Activated CD4-positive, alpha-beta T cell treated with anti-CD3 and anti-CD28 coated beads, Interleukin-2, amount 50 U/mL, for 24 hours (primary cell): ENCODE measurements around the gene PLCE1.
"Not testable (repeated sequence)": the region's sequence is repeated elsewhere in the genome, so short reads cannot be mapped to it uniquely, and the experiment has no call there.

Experiments used
- DNase-seq, 2 donors: peaks; one replicate each; pipeline ENCODE4 v3.0.0-alpha.2; 2020; ENCODE audit warnings: low read depth in 1 of 2, low spot score in 1 of 2

Gene PLCE1

DNA sequence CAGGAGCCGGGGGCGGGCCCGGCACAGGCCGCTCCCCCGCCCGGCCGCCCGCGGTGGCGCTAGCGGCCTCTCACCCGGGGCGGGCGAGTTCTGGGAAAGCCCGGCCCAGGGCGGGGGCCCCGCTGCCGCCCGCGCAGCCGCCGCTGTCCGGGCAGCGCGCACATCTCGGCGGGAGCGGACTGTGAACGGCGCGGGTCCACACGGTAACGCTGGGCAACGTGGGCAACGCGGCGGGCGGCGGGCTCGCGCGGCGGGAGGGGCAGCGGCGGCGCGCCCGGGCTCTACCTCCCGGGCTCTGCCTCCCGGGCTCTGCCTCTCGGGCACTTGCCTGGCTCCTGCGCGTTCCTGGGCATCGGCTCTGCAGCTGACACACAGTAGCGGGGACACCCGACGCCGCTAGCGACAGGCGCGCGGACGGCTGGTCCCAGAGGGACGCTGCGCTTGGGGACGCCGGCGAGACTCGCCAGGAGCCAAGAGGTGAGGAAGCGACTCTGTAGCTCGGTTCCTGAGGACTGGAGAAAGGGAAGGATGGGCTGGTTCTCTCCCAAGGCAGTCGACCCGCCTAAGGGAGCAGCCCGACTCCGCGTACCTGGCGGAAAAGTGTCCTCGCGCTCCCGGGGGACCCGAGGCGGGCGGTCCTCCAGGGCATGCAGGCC, at the start of gene PLCE1:
PLCE1 (plus strand) TSS at position 150 of the 656 bp plus-strand sequence. CDS start 37,116 bp downstream, outside the sequence.
- DNase-seq, result no peak

DNA sequence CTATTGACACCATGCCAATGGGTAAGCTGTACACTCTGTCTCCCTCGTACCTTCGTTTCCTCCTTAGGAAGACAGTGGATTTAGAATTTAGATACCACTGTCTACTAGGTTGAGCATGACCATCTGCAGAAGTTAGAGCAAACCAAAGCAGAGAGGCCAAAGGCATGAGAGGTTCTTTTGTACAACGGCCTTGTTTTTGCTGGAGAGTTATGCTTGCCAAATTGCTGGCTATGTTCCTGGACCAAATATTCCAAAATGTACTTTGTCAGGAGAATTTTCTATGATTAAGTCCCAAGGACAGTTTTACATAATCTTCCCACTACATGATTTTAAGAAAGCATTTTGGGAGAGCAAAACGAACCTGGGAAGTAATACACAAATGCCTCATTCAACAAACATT, 47.9 kb upstream of the PLCE1 start:
- DNase-seq, result no peak

DNA sequence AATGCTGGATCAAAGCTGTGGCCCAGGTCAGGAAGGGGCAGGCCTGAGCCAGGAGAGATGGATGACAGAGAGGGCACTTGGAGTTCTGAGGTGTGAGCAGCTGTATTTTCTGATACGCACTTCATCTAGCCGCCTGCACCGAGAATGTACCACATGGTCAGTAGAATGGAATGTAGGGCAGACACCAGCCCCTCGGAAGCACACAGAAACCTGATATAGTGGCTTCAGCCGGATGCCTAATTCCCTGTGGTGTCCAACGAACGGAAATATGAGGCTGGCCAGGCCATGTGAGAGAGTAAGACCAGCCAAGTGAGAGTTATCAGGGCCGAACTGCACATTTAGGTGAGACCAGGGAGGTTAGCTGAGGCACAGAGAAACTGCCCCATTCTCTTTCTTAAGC, 46.7 kb upstream of the PLCE1 start:
- no peak for DNase-seq

DNA sequence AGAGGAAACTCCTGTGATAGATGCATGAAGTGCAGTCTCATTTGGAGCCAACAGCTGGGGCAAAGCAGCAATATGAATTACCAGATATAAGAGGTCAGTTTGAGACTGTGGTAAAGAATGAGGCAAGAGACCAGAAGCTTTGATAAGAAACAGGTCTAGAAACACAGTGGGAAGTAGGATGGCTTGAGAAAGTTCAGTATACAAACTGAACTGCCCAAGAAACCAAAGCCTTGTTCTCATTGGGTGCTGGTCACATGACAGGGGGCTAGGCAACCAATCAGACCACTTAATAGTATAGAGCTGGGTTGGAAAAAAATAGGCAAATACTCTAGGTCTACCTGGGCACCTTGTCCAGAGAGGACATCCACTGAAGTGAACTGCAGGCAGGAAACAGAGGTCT, 46.2 kb upstream of the PLCE1 start:
- DNase-seq, result no peak

DNA sequence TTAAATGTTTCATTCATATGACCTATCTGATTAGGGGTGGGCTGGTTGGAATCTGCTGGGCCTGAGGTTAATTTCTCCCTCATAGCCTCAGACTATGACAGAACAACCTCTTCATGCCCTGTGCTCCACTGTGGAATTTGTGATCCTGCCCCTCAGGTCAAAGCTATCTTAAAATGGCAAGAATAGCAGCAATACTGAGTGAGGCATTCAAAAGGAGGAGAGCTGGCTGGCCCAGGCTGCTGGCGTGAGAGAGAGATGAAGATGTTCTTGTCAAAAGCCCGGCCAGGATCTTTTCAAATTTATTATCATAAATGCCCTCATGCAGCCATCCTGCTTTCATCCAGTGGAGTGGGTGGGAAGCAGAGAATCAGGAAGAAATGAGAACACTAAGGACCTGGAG, 41.8 kb upstream of the PLCE1 start:
- no peak for DNase-seq

DNA sequence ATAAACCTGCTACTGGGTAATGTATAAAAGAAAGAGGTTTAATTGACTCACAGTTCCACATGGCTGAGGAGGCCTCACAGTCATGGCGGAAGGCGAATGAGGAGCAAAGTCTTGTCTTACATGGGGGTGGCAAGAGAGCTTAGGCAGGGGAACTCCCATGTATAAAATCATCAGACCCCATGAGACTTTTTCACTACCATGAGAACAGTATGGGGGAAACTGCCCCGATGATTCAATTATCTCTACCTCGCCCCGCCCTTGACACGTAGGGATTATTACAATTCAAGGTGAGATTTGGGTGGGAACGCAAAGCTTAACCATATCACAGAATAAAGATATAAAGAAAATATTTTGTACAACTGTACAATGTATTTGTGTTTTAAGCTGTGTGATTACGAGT, 39.4 kb upstream of the PLCE1 start:
- no peak for DNase-seq

DNA sequence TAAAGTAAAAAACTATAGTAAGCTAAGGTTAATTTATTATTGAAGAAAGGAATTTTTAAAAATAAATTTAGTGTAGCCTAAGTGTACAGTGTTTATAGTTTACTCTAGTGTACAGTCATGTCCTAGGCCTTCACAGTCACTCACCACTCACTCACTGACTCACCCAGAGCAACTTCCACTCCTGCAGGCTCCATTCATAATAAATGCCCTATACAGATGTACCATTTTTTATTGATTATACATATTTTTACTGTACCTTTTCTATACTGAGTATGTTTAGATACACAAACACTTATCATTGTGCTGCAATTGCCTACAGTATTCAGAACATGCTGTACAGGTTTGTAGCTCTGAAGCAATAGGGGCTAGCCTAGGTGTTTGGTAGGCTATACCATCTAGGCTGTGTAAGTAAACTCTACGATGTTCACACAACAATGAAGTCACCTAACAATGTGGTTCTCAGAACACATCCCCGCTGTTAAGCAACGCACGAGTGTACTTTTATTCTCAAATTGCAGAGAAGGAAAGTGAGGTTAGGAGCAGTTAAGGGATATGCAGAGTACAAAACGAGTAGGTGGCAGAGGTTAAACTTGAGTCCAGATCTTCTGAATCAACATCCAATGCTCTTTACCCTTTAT, 38.9 kb upstream of the PLCE1 start:
- no peak for DNase-seq

DNA sequence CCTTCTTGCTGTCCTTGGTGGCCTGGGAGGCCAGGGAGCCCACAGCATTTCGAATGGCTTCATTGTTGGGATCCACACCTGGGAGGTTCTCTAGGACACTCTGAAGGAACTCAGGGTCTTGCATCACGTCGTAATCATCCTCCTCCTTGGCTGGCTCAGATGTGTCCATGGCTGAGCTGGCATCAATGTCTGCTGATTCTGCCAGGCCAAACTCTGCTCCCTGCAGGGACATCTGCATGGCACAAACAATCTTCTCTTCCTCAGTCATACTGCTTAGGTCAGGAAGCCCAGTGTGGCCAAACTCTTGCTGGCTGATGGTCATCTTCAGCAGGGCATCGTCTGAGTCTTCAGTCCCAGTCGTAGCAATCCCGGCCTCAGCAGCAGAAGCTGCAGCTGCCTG, 34.9 kb upstream of the PLCE1 start:
- no peak for DNase-seq

DNA sequence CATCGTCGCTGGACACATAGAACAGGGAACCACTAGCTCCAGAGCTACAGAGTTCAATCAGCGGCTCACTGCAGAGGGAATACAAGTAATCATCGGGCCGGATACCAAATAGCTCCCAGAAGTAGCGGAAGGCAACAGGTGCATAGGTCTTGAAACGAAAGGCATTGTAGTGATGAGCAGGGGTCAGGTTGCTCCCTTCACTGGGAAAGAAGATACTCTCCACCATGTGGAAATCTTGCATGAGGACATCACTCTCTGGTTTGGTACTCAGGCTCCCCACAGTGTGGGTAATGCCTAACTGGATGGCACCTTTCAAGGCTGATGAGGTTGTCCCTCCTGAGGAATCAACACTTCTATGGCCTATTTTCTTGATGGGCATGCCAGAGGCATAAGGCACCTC, 32.7 kb upstream of the PLCE1 start:
- not testable (repeated sequence) for DNase-seq

DNA sequence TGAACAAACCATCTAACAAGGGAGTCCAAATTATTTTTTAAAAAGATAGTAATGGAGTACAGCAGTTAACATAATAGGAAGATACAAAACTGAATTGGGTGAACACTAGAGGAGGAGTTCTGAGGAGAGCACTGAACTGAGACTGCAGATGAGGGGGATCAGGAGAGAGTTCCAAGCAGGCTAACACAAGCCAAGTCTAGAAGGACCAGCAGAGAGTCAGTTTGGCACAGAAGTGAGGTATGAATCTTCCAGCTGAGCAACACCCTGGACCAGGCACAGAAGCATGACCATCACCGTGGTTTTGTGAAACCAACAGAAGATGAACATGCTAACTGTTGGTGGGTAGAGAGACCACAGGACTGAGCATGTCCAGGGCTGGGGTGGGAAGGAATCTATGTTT, 30.8 kb upstream of the PLCE1 start:
- DNase-seq, result no peak

DNA sequence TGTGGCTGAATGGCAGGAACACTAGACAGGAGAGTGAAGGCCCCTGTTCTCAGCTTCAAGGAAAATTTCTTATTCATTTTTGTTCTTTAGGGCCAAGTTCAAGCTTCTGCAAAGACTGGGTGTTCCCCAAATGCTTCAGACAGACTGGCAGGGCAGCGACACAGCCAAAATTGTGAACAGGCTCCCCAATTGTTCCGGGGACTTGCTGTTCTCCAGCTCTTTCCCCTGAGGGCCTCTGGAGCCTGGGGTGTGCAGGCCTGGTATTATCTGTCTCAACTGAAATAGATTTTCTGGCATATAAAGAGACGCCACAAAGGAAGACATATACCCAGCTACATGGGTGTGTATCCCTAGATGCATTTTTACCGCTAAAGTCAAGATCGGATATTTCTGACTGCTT, 30.3 kb upstream of the PLCE1 start:
- no peak for DNase-seq

DNA sequence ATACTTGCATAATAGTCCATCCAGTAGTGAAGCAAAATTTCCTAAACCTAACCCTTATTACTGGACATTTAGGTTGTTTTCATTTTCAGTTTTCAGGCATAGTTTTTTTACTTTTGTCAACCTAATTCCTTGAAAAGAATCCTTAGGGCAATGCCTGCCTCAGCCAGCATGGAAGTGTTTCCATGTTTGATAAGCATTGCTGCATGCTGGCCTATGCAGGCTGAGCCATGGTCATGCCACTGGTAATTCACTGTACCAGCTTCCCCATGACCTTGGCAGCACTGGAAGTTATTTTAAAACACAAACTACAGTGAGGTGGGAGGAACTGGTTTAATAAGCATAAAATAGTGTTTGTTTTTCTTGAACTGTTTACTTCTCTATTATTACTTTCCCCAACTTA, 27.8 kb upstream of the PLCE1 start:
- DNase-seq, result no peak

DNA sequence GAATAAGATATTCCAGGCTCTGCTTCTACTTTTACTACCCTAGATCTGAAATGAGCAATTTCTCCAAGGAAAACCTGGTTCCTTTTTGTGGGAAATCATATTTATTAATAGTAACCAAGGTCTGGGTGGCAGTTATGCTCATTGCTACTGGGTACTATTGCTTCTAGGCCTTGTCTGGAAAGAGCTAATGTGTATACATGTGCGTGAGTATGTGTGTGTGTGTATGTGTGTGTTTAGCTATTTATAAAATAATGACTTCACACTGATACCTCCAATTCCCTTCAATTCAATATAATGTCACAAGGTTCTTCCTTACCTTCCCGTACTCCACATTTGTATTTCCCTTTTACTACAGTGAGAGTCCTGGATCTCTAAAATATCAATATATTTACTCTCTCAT, 26.0 kb upstream of the PLCE1 start:
- no peak for DNase-seq

DNA sequence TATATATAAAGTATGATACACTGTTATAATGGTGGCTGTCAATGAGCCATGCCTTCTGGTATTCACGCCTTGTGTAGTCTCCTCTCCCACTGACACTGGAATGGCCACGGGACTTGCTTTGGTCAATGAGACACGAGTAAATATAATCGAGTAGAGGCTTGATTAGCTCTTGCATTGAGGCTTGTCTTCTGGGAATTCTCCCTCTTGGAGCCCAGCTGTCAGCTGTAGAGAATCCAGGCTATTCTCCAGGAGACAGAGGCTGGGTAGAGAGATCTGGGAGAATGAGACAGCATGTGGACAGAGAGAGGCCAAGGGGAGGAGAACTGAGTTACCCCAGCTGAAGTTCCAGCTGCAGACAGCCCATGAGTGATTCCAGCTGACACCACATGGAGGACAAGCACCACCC, 25.2 kb upstream of the PLCE1 start:
- DNase-seq, result no peak

DNA sequence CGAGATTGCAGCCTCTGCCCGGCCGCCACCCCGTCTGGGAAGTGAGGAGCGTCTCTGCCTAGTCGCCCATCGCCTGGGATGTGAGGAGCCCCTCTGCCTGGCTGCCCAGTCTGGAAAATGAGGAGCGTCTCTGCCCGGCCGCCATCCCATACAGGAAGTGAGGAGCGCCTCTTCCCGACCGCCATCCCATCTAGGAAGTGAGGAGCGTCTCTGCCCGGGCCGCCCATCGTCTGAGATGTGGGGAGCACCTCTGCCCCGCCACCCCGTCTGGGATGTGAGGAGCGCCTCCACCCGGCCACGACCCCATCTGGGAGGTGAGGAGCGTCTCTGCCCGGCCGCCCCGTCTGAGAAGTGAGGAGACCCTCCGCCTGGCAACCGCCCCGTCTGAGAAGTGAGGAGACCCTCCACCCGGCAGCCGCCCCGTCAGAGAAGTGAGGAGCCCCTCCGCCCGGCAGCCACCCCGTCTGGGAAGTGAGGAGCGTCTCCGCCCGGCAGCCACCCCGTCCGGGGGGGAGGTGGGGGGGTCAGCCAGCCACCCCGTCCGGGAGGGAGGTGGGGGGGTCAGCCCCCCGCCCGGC, 23.2 kb upstream of the PLCE1 start:
- not testable (repeated sequence) for DNase-seq

DNA sequence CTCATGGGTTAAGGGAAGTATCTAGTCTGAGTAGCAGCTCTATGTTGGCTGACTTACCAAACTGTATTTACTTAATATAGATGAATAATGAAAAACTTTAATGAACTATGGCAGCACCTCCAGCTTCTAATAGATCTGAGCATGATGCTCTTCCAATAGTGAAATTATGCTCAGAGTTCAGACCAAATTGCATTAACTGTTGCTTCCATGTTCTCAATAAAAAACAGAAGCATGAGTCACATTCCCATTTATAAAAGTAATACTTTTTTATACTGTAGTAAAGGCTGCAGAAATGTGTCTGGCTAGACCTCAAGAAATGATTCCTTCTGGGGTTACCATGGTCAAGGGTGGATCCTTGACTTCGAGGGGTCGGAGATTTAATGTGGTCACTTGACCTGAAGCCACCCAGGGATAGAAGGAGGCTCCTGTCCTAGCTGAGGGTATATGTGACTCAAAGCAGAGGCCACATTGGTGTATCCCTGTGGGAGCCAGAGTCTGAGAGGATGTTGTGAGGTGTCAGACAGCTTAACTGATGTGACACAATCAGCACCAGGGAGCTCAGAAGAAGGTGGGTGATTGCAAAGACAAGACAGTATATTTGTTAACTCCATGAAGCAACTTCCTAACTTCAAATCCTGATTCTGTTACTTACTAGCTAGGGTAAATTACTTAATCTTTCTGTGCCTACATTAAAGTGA, 19.8 kb upstream of the PLCE1 start:
- DNase-seq, result no peak

DNA sequence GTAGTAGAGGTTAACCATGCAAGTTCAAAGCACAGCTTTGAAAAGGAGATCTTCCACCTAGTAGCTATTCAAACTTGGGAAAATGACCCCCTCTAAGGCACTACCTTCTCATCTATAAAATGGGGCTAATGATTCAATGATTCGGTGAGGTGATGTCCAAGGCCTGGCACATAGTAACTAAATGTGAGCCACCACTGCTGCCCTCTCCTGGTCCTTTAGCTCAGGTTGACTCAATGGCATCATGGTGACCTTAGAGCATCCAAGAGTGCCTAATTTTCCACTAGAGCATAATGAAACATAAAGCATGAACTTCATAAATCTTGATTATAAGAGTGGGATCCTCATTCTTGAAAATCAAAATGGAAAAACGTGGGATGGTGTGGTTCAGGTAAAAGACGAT, 16.3 kb upstream of the PLCE1 start:
- no peak for DNase-seq

DNA sequence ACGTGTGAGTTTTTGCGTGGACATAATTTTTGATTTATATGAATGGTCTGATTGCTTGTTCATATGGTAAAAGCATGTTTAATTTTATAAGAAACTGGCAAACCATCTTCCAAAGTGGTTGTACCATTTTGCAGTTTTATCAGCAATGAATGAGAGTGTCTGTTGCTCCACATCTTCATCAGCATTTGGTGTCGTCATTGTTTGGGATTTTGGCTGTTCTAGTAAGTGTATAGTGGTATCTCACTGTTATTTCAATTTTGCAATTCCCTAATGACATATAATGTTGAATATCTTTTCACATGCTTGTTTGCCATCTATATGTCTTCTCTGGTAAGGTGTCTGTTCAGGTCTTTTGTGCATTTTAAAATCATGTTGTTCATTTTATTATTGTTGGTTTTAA, 13.2 kb upstream of the PLCE1 start:
- no peak for DNase-seq

DNA sequence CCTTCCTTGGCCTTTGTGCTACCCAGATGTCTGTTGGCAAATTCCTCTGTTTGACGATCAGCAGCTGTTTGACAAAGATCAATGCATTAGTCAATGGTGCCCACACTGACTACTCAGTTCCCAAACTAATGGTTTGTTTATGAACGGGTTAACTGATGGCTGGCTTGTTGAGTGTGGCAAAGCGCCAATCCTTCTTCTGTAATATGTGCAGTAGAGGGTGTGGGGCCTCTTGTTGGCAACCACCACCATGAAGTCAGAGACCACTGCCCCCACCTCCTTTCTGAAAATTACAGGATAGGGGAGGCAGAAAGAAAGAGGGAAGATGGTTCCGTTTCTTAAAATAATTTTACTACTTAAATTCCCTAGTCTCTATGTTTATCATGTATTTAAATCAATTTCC, 2.6 kb upstream of the PLCE1 start:
- no peak for DNase-seq

DNA sequence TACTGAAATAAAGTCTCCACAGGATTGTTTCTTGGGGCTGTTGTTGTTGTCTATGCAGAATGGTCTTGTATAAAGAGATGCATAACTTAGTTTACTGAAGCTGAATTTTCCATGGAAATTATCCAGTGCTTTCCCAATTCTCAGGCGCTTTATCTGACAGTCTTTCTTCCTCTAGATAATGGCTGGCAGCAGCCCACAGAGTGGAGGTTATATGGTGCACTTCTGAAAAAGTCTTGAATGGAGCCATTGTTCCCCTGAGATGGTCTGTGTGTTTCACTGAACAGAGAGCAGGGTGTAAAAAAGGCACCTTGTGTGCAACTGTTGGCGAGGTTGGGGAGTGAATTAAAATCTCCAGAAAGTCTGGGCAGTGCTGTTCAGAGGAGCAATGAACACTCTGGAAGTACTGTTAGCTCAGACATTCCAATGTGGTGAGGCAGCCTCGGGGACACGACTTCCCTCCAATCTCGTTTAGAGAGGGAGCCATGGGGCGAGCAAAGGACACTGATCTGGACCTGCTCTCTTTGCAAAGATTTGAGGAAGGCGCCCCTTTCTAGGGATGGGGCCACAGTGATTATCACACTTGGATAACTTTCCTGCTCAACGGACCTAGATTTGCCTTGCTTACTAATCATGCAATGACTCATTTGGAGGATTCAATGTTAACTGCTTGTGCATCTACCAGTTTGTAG, 2.0 kb upstream of the PLCE1 start:
- DNase-seq, result no peak

DNA sequence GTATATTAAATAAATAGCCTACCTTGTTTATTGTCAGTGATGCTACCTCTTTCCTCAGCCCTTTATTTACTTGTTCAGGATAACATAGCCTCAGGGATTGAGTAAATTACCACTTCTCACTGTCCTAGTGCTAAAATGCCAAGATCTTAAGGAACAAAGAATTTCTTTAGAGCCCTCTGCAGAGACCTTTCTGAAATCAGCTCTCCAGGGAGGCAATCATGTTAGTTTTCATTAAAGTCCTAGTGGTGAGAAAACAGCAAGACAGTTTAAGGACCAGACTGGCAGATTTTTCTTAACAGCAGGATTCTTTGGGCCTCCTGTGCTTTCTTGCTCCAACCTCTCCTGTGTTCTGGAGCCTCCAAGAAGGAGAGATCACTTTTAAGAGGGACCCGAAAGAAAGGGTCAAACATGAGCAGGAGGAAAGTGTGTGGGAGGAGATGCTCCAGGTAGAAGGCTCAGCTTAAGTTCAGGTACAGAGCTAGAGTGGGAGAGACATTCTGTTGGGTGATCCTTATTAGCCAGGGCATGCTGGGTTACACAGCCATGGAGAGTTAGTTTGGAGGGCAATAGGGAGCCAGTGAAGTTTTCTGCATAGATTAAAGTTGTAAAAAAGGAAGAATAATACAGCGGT, 1.2 kb upstream of the PLCE1 start:
- DNase-seq, result no peak
